Epithelial cell of prostate (primary cell): ENCODE data around the gene CERS6.
A peak's percentile ranks its signal among the peaks of the same experiment; 100 is the strongest.
"Not testable (repeated sequence)": the region's sequence is repeated elsewhere in the genome, so short reads cannot be mapped to it uniquely, and the experiment has no call there.

Experiments used
- DNase-seq: peaks from one replicate; pipeline ENCODE4 v3.0.0-alpha.2; 2011; ENCODE audit warnings: low read depth, low spot score
- H3K27ac ChIP-seq: fragments of 450-650 bp; 2 replicates; pipeline ENCODE4 v1.5.1; 2017; ENCODE audit warnings: mild to moderate bottlenecking

CERS6 gene

DNA sequence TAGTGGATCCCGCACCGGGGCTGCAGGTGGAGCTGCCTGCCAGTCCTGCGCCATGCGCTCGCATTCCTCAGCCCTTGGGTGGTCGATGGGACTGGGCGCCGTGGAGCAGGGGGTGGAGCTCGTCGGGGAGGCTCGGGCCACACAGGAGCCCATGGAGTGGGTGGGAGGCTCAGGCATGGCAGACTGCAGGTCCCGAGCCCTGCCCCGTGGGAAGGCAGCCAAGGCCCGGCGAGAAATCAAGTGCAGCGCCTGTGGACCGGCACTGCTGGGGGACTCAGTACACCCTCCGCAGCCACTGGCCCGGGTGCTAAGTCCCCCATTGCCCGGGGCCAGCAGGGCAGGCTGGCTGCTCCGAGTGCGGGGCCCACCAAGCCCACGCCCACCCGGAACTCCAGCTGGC, 201.3 kb downstream of the CERS6 start:
- H3K27ac ChIP-seq, DNase-seq: not testable (repeated sequence)

DNA sequence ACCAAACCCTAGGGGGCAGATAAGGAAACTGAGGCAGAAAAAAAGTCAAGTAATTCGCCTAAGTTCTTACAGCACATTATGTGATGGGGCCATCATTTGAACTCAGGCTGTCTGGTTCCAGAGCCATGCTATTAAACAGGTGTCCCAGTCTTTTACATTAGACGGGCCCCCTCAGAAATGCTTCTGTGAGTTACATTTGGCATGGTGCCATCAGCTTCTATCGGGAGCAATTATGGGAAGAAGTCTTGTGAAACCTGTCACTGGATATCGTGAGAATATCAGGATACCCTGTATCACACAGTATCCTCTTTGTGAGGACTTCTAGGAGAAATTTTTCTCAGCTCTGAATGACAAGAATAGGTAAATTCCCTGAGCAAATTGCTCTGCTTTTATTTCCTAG, 202.6 kb downstream of the CERS6 start:
- H3K27ac ChIP-seq, result no peak overlapping the region
- no peak for DNase-seq

DNA sequence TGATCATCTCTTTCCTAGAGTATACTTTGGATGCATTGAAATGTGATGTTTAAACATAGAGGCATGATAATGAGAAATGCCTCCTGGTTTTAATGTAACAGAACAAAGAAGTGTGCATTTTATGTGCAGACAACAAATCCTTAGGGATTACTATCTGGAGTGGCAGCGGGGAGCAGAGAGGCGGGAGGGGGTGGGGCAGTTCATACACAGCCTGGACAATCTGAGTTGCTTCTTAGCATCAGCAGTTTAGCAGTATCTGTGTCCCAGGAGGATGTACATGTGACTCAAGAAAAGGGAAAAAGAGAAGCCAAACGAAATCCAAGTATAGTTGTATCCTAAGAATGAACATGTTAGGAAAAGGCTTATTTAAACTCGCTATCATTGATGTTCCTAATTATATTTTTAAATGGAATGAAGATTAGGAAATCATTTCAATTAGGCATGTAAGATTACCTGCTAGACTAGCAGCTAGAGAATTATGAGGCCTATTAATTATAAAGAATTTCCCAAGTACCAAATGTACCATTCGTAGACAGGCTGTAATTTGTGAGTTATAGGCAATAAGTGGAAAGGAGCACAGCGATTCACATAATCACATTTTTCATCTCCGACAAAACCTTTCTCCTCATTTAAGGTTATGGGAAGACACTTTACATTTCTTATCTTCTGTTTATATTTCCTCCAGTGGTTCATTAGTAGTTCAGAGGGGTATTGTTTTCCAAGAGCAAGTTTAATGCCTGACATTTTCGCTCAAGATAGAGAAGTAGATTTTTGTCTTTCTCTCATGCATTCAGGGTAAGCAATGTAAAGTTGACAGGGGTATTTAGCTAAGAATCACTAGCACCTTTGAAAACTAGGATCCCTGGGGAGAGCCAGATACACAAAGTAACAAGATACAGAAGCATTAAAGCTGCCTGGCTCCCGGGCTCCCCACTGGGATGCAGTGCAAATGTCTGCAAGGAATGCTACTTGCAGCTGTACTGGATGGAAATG, 205.1 kb downstream of the CERS6 start:
- DNase-seq, result no peak
- no peak overlapping the region for H3K27ac ChIP-seq

DNA sequence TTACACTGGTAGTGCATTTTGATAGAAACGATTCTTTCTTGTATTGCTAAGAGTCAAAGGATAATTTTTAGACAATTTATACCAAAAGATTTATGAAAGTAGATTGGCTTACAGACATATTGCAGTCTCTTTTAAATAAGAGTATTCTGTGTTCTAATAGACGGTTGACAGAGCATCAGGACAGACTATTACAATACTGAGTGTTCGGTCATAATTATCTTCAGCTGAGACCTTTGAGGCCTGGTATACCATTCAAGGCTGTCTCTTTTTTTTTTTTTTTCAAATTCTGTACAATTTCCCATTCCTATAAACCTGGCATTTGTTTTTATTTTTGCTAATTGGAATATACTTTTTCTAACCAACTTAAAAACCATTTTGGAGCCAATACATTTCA, 205.8 kb downstream of the CERS6 start:
- no peak overlapping the region for H3K27ac ChIP-seq
- DNase-seq, result no peak

DNA sequence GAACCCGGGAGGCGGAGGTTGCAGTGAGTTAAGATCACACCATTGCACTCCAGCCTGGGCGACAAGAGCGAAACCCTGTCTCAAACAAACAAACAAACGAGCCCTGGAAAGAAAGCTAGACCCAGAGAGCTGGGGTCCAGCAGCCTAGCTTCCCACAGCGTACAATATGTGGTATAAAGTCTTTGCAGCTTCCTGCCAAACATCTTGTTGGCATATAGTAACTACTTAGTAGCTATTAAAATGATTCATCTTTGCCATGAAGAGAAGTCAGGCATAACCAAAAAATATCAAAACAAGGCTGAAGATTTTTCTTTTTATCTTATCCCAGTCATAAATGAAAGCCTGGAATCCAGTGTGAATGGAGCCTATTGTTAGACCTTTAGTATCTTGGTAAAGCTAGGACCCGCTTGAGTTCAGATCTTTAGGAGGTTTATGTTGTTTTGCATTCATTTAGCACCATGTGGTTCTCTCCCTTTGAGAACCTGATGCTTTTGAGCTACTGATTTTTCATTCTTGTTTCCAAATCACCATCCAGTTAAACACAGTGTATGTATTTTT, 206.7 kb downstream of the CERS6 start:
- H3K27ac ChIP-seq, result no peak overlapping the region
- DNase-seq, result no peak

DNA sequence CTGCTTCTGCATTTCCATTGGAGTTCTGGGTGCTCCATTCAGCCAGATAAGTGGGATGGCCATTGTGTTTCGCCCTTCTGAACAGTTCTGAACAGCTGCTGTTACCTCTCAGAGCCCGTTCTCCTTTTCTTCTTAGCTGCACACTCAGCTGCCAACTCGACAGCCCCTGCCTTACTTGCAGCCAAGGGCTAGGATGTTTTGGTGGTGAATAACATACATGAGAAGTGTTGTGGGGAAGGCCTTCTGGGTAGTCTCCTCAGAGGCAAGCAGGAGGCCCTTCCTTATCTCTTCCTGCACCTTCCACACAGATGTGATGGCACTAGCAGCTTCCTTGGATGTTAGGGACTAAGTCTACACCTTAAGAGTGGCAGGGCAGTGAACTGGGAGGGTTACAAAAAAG, 207.9 kb downstream of the CERS6 start:
- no peak for DNase-seq
- no peak overlapping the region for H3K27ac ChIP-seq

DNA sequence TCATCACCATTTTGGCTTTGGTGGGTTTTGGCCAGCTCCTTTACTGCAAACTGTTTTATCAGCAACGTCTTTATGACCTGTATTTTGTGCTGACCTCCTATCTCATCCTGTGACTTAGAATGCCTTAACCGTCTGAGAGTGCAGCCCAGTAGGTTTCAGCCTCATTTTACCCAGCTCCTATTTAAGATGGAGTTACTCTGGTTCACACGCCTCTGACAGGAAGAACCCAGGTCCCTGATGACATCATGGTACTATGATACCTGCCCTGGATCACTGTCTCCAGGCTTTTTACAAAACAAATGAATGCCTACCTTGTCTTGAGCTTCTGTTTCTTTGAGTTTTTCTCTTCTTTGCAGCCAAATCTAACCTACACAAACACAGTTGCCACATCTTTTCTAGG, 208.6 kb downstream of the CERS6 start:
- DNase-seq, H3K27ac ChIP-seq: not testable (repeated sequence)

DNA sequence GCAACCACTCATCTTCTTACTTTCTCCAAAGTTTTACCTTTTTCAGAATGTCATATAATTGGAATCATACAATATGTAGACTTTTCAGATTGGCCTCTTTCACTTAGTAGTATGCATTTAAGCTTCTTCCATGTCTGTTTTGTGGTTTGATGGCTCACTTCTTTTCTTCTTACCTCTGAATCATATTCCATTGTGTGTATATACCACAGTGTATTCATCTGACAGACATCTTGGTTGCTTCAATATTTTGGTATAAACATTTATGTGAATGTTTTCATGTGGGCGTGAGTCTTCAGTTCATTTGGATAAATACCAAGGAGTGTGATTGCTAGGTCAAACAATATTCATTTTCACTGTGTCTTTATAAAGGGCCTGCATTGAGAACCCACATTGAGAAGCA, 210.3 kb downstream of the CERS6 start:
- H3K27ac ChIP-seq, result no peak overlapping the region
- peak; percentile 45 for DNase-seq

DNA sequence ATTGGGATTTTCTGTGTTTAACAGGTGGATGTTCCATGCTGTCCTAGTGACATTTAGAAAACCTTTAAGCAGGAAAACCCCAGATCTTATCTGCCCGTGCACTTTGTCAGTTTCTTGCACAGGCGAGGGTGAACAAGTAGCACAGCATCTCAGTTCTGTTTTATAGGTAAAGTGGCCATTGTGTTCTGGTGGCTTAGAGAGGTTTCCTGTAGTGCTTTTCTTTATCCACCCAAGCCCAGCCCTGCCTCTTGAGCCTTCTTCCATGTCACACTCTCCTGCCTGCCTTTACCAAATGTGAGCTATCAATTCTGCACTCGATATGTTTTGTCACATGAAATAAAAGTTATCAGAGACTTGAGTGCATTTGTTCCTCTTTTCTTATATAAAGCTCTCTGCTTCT, 211.1 kb downstream of the CERS6 start:
- H3K27ac ChIP-seq, result no peak overlapping the region
- no peak for DNase-seq

DNA sequence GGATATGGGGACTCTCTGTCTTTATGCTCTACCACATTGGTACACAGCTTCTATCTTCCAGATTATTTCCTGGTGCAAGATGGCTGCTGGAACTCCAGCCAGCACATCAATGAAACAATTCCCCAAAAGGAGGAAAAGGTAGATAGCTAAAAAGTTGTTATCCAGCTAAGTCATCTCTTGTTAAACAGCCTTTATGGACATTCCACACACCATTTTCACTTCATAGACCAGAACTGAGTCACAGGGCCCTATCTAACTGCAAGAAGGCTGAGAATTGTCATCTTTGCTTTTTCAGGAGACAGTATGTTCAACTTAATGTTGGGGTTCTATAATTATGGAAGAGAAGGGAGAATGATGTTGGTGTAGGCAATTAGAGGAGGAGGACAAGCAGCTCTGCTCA, 213.1 kb downstream of the CERS6 start:
- no peak overlapping the region for H3K27ac ChIP-seq
- no peak for DNase-seq

DNA sequence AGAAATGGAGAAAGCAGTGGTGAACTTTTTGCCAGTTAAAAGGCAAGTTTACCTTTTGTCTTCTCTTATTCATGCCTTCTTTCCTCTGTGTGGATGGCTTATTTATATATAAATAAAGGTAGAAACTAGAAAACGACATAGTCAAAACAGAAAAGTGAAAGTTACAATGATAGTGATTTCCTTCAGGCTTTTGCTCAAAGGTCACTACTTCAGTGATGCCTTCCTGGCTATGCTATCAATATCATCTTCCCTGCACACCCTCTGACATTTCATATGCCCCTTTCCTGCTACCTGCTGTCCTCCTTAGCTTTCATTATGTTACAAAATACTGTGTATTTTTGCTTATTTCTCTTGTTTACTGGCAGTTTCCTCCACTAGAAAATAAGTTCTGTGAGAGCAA, 214.4 kb downstream of the CERS6 start:
- DNase-seq, result no peak
- no peak overlapping the region for H3K27ac ChIP-seq

DNA sequence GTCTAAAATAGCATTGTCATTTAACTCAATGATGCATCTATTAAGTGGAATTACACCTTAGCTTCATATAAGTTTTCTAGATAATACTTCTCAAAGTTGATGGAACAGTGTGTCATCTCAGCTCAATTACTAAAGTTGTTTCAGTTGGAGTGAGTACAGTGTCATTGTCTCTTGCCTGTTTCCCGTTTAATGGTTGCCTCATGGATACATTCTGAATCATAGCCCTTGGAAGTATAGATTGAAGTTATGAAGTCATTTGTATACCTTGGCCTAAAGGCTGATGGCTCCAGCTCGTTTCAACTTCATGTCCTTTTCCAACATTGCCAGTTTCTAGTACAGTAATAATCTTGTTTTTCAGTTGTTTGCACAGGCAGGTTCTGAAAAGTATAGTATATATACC, 215.9 kb downstream of the CERS6 start:
- DNase-seq, result peak; percentile 12
- H3K27ac ChIP-seq, result no peak overlapping the region

DNA sequence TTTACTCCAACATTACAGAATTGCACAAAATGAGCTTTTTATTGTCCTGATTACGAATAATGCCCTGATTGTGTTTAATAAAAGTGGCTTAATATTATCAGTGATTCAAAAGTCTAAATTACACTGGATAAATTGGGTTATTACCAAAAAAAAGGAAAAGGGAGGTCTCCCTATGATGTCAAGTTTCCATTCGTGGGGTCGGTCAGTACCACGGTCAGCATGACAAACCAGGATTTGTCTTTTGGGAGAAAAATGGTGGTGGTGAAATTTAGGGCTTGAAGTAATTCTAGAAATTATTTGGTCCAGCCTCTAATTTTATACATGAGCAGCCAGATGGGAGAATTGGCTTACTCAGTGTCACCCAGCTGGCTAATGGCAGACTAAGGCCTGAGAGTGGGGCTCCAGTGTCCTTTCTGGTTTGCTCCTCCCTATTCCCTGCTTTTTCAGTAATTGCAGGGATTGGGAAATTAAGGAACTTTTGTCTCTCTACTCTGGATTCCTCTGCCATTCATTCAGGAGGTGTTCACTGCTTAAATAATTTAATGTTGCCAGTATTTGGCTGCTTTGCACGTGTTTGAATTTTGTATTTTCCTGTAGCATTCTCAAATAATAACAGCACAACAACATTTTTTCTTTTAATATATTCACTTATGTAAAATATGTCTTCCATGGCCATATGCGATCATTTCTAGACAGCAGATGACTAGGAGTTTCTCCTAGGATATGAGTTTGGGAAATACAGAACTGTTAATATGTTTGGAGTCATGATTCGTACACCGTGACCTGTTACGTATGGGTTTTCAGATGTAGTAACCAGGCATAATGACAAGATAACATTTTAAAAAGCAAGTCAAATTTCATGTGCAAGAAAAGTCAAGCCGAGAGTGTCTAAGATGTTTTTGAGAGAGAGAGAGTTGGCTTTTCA, 217.5 kb downstream of the CERS6 start:
- DNase-seq, result no peak
- H3K27ac ChIP-seq, result no peak overlapping the region

DNA sequence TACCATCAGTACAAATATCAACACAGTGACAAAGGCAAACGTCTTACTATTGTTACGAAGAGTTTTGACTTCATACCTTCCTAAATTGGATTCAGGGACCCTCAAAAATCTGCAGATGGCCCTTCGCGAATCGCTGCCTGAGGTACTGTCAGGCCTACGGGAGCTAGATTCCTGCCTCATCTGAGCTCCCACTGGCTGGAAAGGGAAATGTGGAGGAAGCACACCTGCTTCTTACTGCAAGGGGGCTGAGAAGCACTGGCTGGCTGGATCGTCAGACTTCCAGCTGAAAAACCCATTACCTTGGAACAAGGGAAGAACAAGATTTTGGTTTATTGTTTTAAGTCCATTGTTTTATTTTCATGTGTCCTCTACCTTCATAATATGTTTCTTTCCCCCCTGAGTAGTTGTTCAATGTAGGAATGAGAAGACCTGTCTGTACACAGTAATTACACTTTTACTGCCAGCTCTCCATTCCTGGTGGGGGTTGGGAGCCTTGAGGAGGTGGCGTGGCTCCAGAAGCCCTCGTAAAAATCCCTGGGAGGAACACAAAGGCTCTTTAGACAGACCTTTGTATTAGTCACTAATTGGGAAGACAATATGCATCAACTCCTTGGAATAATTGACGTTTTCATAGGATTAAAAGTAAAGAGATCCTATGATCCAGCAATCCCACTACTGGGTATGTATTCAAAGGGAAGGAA, 222.2 kb downstream of the CERS6 start:
- no peak overlapping the region for H3K27ac ChIP-seq
- DNase-seq, result no peak

DNA sequence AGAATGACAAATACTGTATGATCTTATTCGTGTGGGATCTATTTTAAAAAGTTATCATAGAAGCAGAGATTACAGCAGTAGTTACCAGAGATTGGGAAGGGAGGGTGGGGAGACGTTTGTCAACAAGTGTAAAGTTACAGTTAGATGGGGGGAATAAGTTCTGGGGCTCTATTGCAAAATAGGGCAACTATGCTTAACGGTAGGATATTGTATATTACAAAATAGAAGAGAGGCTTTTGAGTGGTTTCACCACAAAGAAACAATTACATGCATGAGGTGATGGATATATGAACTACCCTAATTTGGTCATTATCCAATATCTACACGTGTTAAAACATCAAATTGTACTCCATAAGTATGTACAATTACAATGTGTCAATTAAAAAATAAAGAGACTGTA, 223.0 kb downstream of the CERS6 start:
- no peak overlapping the region for H3K27ac ChIP-seq
- no peak for DNase-seq

DNA sequence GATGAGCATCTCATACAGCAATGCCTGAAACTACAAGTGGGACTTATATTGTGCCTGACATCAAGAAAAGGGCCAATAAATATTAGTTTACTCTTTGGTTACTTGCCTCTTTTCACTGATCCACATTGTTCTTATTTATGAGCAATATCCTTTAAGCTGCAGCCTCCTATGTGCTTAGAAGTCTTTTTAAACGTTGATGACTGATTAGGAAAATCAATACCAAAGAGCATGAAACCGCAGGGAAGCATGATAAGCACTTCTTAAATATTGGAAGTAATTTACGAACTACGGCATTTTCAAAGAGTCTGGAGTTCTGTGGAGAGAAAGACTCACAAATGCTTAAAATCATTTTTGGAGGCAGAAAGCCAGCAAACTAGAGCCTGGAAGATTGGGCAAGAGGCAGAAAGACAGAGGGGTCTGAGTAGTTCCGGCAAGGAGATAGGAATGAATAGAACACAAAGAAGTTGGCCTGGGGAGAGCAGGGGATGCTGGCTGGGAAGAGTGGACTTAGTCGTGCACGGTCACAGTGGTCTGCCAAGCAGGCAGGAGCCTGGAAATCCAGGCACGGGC, 223.8 kb downstream of the CERS6 start:
- no peak overlapping the region for H3K27ac ChIP-seq
- no peak for DNase-seq

DNA sequence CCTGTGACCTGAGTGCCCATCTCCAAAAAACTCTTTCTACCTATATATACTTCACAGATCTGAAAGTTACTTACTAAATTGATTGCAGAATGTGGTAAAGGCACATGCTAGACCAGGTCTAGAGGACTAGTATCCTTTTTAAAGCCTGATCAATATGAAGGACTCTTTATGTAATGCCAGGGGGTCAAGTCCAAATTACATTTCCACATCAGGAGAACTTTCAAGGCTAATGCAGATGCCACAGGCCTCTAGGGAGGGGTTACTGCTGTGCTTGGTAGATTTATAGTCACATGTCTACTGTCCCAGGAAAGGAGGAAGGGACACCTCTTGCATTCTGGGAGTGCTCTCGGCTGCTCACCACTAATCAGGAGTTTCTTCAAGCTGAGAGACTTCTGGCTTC, 227.9 kb downstream of the CERS6 start:
- no peak overlapping the region for H3K27ac ChIP-seq
- DNase-seq, result no peak

DNA sequence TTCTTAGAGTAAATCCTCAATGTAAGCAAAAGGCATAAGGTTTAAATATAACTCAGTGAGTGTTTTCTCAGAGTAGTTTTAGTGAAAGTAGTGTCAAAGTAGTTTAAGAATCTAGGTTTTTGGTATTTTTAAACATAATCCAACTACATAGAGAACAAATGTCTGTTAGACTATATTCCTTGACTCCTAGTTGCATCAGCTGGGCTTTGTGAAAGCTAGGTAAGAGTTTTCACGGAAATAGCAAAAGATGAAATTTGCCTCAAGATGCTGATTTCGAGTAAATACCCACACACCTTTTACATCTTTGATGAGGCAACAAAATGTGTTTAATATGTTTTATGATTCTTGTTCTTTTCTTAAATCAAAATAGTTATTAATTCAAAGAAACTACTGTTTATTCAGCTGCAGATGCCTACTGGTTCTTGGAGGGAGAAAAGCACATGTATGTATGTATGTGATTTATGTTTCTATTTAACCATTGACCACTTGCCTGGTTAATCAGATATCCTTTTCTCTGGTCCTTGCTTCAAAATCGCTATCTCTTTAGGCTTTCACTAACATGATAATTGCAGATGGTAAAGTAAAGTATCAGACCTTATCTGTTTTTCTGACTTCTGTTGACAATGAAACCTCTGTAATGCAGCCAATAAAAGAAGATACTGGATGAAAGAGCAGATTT, 229.0 kb downstream of the CERS6 start:
- no peak for DNase-seq
- H3K27ac ChIP-seq, result no peak overlapping the region
